ENCODE data around the gene ARHGAP44. TPM values are rescaled to one million over a fixed set of nuclear protein-coding genes. Genes with fewer than 3 reads are reported as not detected.

Gene ARHGAP44
- total RNA-seq, 2 donors from 2014 or later, result 0.21 TPM; not detected in 1

Other genes with a start within 250 kb of the ARHGAP44 start
- not detected for gene MYOCD, start 123.6 kb upstream of the ARHGAP44 start, total RNA-seq
- gene ELAC2, start 228.5 kb downstream of the ARHGAP44 start, total RNA-seq, result 100 to 1,000 TPM in 1 of 2 donors, 10 to 100 TPM in 1; 65.5 to 146 TPM

All from natural killer cell treated with Interleukin-12 subunit alpha and Interleukin-12 subunit beta and Interleukin-15 and Interleukin-18, amount 100 ng/mL, for 72 hours (primary cell).